Activated CD4-positive, CD25-positive, alpha-beta regulatory T cell treated with anti-CD3 and anti-CD28 coated beads, Interleukin-2, amount 50 U/mL, for 24 hours (primary cell): Measurements from ENCODE around the gene EPHB1.
"Not testable (repeated sequence)": the region's sequence is repeated elsewhere in the genome, so short reads cannot be mapped to it uniquely, and the experiment has no call there.

ENCODE experiments used
- ATAC-seq, 2 donors: fragments of 150-1000 bp; cut with Tn5 transposase; one replicate each; pipeline ENCODE4 v1.10.0; 2021; ENCODE audit warnings: mild to moderate bottlenecking in 1 of 2, moderate library complexity in 1 of 2

The EPHB1 gene

DNA sequence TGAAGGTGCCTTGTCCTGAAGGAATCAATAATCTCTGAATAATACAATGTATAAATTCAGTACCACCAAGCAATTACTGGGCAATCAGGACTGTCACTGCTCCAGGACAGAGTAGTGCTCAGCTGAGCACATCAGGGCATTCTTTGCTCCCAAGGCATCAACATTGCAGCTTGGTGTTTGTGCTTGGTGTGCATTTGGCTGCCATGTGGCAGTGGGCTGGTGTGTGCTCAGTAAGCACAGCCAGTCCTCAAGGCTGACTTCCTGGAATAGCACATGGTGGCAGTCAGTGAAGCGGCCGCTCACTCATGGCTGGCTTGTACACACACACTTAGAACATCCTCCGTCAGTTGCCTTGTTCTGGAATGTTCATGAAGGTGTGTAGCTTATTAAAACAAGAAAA lies 217.0 kb downstream of the EPHB1 start:
- no peak for ATAC-seq

DNA sequence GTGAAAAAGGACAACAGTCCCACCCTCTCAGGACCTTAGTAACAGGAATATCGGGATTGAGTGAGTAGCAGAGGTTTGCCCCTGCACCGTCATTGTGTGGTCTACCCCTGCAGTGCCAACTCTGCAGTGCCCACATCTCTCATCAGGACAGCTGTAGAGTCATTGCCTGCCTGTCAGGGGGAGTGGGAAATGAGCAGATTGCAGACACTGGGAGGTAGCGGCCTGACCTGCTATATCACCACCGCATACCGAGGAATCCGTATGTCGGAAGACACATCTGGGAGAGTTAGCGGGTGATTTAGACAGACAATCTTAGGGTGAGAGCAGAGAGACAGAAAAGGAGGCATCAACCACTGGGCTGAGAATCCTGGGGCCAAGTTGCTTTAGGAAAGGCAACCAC lies 218.1 kb downstream of the EPHB1 start:
- no peak for ATAC-seq

DNA sequence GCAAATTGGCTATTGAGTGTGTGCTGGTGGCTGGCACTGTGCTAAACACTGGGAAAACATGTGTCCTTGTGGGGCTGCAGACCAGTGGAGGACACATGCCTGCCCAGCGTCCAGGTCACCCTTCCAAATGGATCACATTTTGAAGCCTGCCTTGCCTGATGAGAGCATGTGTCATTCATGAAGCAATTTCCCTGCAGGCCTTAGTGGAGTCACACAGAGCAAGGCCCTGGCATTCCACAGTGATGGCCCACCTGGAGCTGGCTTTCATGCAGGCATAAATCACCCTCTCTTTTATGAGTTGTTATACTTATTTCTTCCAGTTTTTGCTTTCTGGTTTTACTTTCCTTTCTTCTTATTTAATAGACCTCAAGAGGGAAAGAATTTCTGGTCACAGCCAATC lies 219.5 kb downstream of the EPHB1 start:
- ATAC-seq: no peak

DNA sequence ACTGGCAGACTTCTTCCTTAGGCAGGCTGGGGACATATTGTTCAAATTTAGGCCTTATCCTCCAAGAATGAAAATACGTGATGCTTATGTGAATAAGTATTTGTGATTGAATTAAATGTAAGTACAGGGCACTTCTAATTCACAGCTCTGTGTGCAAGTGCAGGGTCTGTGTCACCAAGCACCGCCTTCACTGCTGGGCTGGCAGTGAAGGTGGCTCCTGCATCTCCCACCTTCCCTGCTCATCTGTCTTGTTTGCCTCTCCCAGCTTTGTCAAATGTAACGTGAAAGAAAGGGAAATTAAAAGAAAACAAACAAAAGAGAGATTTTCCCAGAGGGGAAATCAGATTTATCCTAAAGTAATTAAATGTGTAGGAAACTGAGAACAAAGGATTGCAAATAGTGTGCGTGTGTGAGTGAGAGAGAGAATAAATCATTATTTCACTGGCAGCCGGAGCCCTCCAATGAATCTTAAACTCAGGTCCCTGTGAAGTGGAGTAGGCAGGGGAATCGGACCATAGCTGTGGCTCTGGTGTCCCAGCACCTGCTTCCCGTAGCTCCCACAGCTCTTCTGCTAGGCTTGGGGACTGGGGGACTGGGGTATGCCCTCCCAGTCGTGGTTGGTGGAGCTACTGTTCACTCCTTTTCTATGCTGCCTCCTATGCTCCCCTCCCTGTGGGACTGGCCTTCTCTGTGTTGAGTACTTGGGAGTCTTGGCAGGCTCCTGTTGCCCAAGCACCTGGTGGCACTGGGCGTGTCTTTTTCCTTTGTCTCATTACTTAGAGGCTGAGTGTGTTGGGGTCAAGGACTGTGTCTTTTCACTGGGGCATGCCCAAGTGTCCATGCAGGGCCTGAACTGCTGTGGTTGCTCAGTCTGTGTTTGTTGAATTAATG lies 222.2 kb downstream of the EPHB1 start:
- no peak for ATAC-seq

DNA sequence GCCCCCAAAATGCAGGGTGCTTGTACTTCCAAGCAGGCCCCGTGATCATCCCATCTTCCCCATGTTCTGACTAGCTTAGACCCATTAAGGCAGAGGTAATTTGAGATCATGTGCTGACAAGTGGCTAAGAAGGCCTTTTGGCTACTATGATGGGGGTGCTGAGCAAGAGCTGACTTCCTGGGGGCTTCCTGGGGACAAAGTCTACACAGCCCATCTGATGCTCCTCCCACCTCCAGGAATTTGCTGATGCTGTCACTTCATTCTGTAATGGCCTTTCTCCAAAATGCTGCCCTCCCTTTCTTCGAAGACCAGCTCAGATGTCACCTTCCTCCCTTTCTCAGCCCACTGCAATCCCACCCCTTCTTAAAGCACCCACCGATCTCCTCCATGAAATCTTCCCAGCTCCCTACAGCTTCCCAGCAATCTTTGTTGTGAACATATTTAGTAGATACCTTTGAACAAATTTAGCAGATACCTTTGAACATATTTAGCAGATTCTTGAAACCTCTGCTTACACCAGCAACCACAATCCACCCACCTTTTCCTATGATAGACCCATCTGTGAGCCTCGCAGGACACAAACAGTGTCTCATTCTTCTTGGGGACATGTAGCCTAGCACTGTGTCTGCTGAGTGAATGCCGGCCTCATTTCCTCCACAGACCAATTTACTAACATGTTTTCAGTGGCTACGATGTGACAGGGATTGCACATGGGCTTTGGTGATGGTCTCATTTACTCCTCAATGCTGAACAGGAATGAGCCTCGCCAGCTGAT lies 223.3 kb downstream of the EPHB1 start:
- ATAC-seq: no peak

DNA sequence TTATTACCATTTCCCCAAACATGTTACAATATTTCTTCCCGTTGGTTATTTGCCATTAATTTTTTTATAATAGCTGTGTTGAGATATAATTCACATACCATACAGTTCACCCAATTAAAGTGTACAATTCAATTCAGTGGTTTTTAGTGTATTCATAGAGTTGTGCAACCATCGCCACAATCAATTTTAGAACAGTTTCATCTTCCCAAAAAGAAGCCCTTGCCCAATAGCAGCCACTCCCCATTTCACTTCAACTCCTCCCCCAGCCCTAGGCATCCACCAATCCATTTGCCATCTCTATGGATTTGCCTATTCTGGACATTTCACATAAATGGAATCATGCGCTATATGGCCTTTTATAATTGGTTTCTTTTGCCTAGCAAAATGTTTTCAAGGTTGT lies 225.1 kb downstream of the EPHB1 start:
- no peak for ATAC-seq

DNA sequence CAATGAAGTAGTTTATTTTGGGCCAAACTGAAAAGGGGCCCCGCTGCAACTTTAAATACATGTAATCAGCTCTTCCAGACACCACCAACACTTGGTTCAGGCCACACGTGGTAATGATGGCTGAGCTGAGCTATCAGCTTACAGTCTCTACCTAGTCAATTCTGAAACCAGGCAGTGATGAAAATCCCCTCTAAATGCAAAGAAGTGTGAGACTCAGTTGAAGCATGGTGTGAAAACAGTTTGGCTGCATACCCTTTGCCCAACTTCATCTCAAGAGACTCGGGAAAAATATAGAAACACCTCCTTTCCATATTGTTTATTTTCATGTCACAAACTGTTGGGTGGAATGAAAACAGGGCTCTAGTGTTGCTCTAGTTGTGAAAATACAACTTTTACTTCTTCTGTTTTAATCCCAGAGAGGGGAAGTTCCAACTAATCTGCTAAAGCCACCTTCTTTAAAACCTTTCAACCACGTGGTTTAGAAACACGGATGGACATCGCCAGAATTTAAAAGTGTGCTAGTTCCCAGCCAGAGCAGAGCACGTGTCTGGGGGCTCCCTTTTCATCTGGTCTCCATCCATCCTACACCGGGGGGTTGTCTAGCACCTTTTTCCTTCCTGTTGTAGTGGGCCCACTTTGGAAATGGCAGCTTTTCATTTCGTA lies 229.1 kb downstream of the EPHB1 start:
- ATAC-seq: no peak

DNA sequence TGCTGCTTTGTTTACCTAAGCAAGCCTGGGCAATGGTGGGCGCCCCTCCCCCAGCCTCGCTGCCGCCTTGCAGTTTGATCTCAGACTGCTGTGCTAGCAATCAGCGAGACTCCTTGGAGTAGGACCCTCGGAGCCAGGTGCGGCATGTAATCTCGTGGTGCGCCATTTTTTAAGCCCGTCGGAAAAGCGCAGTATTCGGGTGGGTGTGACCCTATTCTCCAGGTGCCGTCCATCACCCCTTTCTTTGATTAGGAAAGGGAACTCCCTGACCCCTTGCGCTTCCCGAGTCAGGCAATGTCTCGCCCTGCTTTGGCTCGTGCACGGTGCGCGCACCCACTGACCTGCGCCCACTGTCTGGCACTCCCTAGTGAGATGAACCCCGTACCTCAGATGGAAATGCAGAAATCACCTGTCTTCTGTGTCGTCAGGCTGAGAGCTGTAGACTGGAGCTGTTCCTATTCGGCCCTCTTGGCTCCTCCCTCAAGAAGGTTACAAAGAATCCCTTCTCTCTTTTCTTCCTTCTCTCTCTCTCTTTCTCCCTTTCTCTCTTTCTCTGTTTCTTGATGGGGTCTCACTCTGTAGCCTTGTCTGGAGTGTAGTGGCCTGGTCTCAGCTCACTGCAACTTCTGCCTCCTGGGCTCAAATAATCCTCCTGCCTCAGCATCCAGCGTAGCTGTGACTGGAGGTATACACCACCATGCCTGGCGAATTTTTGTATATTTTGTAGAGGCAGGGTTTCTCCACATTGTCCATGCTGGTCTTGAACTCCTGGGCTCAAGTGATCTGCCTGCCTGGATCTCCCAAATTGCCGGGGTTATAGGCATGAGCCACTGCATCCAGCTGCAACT lies 235.9 kb downstream of the EPHB1 start:
- not testable (repeated sequence) for ATAC-seq

DNA sequence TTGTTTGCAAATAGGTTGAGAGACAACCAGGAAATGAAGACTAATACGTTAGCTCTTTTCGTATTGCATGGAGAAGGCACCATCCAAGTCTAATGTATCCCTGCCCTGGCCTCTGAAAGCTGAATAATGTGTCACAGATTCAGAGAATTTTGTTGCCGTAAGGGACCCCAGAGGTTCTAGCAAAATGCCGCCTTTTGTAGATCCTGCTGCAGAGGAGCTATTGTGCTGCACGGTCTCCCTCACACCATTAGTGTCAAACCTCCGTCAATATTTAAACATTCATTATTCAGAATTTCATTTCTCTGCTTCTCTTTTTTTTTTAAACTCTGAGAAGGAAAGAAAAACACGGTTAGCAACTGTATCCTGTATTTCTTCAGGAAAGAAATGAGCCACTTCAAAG lies 238.7 kb downstream of the EPHB1 start:
- ATAC-seq: no peak

DNA sequence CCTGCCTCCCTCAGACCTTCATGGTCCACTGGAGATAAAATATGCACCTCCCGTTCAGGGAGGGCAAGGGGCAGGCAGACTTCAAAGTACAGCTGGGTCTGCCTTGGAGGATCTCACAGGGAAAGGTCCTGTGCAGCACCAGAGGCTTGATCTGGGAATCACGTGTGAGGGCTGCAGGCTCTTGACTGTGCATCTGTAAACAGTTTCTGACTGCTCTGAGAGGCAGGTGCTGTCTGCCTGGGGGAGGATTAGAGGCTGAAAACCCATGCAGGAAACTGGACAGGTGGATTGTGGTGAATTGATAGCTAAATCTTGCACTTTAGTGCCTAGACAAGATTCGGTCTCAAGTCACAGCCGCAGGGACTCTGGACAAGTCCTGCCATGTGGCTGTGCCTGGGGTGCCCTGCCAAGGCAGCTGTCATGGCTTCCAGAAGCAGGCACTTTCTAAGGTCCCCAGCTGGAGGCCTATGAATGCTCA lies 239.3 kb downstream of the EPHB1 start:
- ATAC-seq: no peak

DNA sequence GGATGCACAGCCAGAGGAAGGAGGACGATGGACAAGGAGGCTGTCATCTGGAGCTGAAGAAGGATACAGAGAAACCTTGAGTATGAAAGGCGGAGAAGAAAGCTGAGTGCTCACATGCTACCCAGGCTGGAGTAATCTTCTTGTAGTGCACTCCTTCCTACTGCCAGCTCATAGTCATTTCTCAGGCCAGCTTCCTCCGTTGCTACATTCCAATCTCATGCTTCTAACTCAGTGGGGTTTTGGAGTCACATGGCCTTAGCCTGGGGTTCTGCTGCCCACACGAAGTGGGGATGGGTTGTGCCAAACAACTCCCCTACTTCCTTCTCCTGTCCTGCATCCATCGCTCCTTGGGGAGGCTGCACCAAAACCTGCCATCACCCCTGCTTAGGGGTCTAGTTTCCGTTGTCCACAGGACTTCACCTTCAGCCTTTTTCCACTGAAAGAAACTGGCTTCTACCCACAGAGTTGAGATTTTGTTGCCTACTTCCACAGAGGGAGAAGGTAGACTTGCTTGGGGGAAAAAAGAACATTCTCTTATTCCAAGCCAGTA lies 239.9 kb downstream of the EPHB1 start:
- ATAC-seq: no peak

DNA sequence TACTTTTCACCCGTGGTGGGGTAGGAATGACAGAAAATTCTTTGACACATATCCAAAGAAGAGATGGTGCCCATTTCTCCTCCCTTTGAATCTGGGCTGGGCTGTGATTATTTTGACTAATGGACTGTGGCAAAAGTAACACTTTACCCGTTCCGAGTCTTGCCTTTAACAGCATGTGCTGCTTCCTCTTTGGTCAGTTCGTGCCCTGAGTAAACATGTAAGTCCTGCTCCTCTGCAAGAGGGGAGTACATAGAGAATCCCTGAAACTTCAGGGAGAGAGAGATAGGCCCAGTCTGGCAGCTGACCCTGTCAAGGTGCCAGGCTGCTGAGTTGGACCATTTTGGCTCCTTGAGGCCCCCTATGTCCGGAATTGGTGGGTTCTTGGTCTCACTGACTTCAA lies 243.1 kb downstream of the EPHB1 start:
- ATAC-seq: no peak

DNA sequence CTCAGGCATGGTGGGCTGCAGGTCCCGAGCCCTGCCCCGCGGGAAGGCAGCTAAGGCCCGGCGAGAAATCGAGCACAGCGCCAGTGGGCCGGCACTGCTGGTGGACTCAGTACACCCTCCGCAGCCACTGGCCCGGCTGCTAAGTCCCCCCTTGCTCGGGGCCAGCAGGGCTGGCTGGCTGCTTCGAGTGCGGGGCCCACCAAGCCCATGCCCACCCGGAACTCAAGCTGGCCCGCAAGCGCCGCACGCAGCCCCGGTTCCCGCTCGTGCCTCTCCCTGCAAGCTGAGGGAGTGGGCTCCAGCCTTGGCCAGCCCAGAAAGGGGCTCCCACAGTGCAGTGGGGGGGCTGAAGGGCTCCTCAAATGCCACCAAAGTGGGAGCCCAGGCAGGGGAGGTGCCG lies 244.5 kb downstream of the EPHB1 start:
- not testable (repeated sequence) for ATAC-seq

DNA sequence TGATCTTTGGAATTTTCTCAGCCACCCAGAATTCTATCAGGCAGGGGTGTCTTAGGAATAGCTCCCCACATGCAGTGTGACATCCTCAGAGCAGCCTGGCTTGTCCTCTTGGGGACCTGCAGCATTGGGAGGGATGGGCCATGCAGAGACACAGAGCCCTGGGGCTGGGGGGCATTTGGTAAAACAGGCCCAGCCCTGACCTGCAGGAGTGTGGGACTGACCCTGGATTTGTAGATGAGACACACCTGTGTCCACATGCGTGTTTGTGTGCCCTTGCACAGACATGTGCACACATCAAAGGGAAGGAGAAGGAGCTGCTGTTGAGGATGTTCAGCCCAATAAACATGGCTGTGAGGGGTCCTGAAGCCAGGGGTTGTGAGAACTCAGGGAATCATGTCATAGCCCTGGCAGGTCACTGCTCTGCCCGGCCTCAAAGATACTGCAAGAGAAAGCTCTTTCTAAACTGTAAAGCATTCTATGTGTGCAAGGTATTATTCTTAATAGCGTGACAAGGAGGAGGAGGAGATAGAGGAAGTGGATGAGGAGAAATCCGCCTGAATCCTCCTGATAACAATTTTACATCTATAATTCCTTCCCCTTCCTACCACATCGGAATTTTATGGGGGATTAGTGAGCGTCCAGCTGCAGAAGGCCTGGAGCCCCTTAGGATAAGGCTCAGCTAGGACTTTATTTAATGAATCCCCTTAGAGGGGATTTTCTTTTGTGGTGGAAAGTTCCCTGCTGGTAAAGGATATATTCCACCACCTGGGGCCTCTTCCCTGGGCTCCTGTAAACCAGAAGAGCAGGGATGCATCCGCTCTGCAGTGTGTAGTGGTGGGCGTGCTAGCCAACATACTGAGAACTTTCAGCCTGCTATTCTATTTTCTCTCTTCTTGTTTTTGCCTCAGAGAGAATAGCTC lies 245.5 kb downstream of the EPHB1 start:
- no peak for ATAC-seq

DNA sequence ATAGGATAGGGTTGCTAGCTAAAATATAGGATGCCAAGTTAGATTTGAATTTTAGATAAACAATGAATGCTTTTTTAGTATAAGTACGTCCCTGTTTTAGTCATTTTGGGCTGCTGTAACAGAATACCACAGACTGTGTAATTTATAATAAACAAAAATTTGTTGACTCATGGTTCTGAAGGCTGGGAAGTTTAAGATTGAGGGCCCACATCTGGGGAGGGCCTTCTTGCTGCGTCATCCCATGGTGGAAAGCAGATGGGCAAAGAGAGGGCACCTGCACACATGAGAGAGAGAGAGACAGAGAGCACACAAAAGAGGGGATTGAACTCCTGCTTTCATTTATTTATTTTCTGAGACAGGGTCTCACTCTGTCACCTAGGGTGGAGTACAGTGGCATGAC lies 246.5 kb downstream of the EPHB1 start:
- ATAC-seq: no peak

DNA sequence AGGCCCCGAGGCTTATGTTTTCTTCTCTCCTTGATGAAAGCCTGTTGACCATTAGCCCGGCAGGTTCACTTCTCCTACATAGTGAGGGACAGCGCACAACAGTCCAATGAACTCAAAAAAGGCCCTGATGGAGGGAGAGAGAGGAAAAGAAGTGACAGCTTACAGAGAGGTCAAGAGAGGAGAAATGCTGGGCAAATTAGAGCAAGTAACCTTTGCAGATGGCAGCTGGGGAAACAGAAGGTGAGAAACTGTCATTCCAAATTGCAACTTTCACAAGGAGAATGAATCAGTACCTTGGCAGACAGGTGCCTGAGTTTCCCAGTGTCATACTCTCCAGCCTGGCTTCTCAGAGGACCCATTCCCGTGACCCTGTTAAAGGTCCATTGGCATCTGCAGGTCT lies 252.0 kb downstream of the EPHB1 start:
- ATAC-seq: no peak

DNA sequence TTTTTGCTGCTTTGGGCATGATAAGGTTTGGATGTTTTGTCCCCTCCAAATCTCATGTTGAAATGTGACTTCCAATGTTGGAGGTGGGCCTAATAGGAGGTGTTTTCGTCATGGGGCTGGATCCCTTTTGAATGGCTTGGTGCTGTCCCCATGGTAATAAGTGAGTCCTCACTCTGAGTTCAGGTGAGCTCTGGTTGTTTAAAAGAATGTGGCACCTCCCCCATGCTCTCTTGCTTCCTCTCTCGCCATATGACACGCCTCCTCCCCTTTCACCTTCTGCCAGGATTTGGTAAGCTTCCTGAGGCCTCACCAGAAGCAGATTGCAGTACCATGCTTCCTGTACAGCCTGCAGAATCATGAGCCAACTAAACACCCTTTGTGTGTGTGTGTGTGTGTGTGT lies 255.5 kb downstream of the EPHB1 start:
- ATAC-seq: no peak

DNA sequence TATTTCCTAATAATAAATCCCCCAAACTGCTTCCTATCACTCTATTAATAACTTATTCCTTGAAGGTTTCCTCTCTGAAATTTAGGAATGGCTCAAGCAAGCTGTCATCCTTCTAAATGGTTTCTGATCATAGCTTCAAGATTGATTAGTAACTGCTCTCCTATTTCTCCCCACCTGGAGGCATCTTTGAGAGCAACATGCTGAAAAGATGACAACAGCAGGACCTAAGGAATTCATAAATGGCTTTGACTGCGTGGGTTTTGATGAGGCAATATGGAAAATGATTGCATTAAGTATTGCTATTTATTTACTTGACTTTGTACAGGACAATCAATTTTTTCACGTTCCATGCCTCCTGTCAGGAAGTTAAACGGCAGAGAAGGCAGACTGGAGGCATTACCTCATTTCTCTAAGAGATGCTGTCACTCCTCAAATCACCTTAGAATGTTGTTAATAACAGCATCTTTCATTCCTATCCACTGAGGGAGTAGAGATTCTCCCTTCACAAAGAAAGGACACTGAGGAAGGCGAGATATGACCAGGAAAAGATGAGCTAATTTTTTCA lies 256.4 kb downstream of the EPHB1 start:
- no peak for ATAC-seq

DNA sequence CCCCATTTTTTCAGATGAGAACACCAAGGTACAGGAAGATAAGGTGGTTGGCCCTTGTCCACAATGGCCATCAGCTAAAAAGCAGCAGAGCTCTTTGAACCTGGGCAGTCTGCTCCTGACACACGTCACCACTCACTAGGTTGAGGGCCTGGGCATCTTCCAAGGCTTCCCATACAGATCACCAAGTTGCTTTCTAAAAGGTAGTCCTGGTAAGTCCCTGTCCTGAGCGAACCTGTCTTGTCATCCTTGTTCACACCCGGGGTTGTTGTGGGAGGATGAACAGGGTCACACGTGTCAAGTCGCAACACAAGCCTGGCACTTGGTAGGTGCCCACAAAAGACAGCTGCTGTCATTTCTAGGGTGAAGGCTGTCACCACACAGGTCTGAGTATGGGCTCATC lies 260.4 kb downstream of the EPHB1 start:
- no peak for ATAC-seq

DNA sequence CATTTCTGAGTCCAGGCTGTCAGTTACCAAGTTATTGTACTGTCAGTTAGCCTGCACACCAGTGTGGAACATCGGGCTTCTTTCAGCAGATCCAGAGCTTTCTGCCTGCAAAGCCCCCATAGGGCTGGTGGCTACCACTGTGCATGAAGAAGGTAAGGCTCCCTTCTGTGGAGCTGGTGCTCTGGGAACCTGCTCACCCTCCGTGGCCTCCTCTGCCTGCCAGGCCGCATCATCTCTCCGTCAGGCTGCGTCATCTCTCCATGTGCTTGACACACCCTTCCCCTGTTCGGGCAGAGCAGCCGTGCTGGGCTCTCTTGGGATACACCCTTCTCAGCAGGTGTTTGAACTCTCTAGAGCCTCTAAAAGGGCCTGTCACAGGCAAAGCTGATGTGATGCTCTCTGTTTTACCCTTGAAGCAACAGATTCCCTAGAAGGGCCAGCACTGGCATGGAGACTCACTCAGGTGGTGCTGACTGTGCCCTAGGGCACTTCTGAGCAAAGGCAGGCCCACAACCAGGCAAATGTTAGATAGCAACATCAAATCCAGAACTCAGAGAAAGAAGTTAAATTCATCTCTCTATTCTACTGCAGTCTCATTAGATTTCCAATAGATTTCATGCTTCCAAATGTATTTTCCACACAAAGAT lies 261.1 kb downstream of the EPHB1 start:
- ATAC-seq: no peak
